Naive thymus-derived CD8-positive, alpha-beta T cell (primary cell): ENCODE results near the gene OSBPL2. TPM values are rescaled to one million over a fixed set of nuclear protein-coding genes. Genes with fewer than 3 reads are reported as not detected.

Experiments used
- ATAC-seq, 2 donors: fragments of 150-1000 bp; cut with Tn5 transposase in 1 of 2; sonication (Bioruptor Pico), chemical (Tn5 transposase) in 1 of 2; 1 replicate in 1 of 2; 2 replicates in 1 of 2; pipeline ENCODE4 v1.10.0; 2021; ENCODE audit warnings: mild to moderate bottlenecking in 2 of 2, moderate library complexity in 2 of 2
- POLR2A ChIA-PET: fragments of 350-600 bp; sonication (Branson Sonifier 250); formaldehyde crosslinking; loops from one replicate; lab custom pipeline; 2021; ENCODE audit warnings: antibody characterized with exemption; lab: Charles Lee
- DNase-seq, 10 donors: peaks; one replicate each; pipeline versions ENCODE4 v3.0.0 to v3.0.0-alpha.2; 2020 to 2022
- H3K27ac Mint-ChIP-seq, 10 donors: one replicate each; pipeline ENCODE4 v1.8.0; 2020 to 2022; ENCODE audit warnings: mild to moderate bottlenecking in 10 of 10, mixed read lengths in 10 of 10, moderate library complexity in 4 of 10, inconsistent platforms in 1 of 10
- H3K27me3 Mint-ChIP-seq, 5 donors: one replicate each; pipeline ENCODE4 v1.8.0; 2021 to 2022; ENCODE audit warnings: mixed read lengths in 5 of 5
- H3K36me3 Mint-ChIP-seq, 3 donors: one replicate each; pipeline ENCODE4 v1.8.0; 2020 to 2022; ENCODE audit warnings: mixed read lengths in 3 of 3, mild to moderate bottlenecking in 2 of 3, inconsistent platforms in 1 of 3
- H3K4me1 Mint-ChIP-seq, 4 donors: one replicate each; pipeline ENCODE4 v1.8.0; 2021 to 2022; ENCODE audit warnings: mixed read lengths in 4 of 4
- H3K4me3 Mint-ChIP-seq, 10 donors: one replicate each; pipeline ENCODE4 v1.8.0; 2020 to 2022; ENCODE audit warnings: mild to moderate bottlenecking in 10 of 10, mixed read lengths in 10 of 10, moderate library complexity in 6 of 10, inconsistent platforms in 1 of 10
- H3K9me3 Mint-ChIP-seq, 9 donors: one replicate each; pipeline ENCODE4 v1.8.0; 2020 to 2022; ENCODE audit warnings: mixed read lengths in 9 of 9, mild to moderate bottlenecking in 3 of 9, inconsistent platforms in 1 of 9, moderate library complexity in 1 of 9
- polyA plus RNA-seq, 3 donors: library from polyadenylated mRNA; unstranded; fragments of 300-500 nt; fragmentation: Illumina TruSeq; gene quantifications; one replicate each; pipeline ENCODE4 v1.2.3, GENCODE V29; 2021
- total RNA-seq, 8 experiments: library from RNA in 2 of 8; stranded (reverse) in 2 of 8; gene quantifications; one replicate each; pipeline ENCODE4 v1.2.3 and lab custom pipeline; 2021 to 2026

Gene OSBPL2
- total and polyA plus RNA-seq, 5 experiments from 2014 or later = 15.4 to 74.5 (median 22.1) TPM

DNA sequence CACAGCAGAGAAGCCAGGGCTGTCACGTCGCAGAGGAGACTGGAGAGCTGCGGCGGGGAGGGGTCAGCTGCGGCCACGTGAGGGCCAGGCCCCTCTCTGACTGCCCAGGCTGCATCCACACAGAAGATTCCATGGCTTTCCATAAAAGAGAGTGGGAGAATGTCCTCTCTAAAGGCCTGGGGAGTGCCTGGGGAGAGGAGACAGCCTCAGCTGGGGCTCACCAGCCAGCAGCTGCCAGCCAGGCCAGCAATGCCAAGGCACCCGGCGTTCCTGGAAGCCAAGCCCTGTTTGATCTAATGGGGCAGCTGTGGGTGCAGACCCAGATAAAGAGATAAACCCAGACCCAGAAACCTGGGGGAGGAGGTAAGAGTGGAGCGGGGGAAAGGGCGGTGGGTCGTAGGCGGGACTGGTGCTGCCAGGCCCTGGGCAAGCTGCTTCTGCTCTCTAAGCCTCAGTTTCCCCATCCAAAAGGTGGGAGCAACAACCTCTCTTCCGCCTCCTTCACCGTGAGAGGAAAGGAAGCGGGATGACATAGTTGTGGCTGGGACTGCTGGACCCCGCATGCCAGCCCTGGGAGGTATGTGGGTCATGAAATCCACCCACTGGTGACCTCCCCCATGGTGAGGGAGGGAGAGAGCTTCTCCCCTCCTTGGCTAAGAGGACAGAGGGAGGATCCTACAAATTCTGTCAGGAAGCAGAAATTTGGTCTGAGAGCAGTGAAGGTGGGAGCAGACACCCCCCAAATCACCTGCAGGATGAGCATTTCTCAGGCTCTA, 3.1 kb upstream of the OSBPL2 start:
- ATAC-seq (no peak), DNase-seq (no peak)
- peaks cover 0 to 1% (median 0%) of the 10 kb centered on the region in 3 donors for H3K36me3 Mint-ChIP-seq
- H3K27me3 Mint-ChIP-seq = peaks cover 0 to 21% (median 9%) of the 10 kb centered on the region in 5 donors
- peaks cover 0 to 2% (median 0%) of the 10 kb centered on the region in 9 donors for H3K9me3 Mint-ChIP-seq
- no peak overlapping the region for H3K27ac Mint-ChIP-seq
- H3K4me3 Mint-ChIP-seq = no peak overlapping the region
- POLR2A ChIA-PET = interaction anchor here (0.6 to 1.3 kb wide), 2 partner anchors 52 to 113 kb away, joined by 3 to 4 read pairs; partner anchors contain the start of gene LSM14B
- H3K4me1 Mint-ChIP-seq = peaks cover 9 to 20% (median 18%) of the 10 kb centered on the region in 4 donors

DNA sequence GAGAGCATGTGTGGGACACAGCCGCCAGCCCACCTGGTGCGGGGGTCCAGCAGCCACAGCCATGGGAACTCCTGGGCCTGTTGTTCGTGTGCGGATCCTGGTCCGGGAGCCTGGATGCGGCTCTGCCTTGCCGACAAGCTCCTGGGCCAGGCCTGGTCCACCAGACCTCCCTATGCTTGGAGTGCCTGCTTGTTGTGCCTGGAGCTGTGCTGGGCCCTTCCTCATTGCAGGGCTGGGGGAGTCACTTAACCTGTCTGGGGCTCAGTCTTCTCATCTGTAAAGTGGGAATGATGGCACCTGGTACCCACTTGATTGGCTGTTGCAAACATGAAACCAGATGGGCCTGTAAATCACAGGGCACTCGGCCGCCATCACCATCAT, 2.6 kb upstream of the OSBPL2 start:
- Mint-ChIP-seq H3K4me1 (peaks cover 10 to 26% (median 24%) of the 10 kb centered on the region in 4 donors), H3K36me3 (peaks cover 0 to 2% (median 0%) of the 10 kb centered on the region in 3 donors), H3K27ac (peak overlapping the region in 1 of 10 donors; percentile 35), H3K9me3 (peaks cover 0 to 2% (median 0%) of the 10 kb centered on the region in 9 donors), H3K4me3 (no peak overlapping the region), H3K27me3 (peaks cover 0 to 21% (median 9%) of the 10 kb centered on the region in 5 donors)
- POLR2A ChIA-PET = interaction anchor here (1.3 kb wide), 1 partner anchor 53 kb away, joined by 4 read pairs; no protein-coding TSS in a partner anchor
- ATAC-seq (no peak), DNase-seq (no peak)

DNA sequence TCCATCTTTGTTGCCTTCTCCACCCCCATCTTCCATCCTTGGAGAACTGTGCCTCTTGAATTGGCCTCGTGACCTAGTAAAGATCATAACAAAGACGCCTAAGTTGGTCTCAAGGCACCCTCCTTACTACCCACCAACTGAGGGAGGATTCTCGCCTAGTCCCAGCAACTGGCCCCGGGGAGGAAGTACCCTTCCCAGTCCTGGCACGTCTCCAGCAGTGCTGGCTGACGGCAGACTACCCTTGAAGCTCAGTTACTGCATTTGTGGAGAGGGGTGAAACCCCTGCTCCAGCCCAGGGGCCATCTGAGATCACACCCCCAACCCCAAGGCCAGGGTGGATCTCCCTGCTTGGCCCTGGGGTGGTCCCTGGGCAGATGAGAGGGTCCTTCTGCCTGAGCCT, 2.1 kb upstream of the OSBPL2 start:
- Mint-ChIP-seq H3K4me3 (no peak overlapping the region), H3K27me3 (peaks cover 0 to 17% (median 9%) of the 10 kb centered on the region in 5 donors), H3K4me1 (peaks cover 10 to 29% (median 26%) of the 10 kb centered on the region in 4 donors), H3K27ac (peak overlapping the region in 1 of 10 donors; percentile 35), H3K9me3 (peaks cover 0 to 2% (median 0%) of the 10 kb centered on the region in 9 donors), H3K36me3 (peaks cover 0 to 2% (median 0%) of the 10 kb centered on the region in 3 donors)
- no peak for ATAC-seq
- DNase-seq = no peak
- POLR2A ChIA-PET = interaction anchor here (1.3 kb wide), 1 partner anchor 53 kb away, joined by 4 read pairs; no protein-coding TSS in a partner anchor

- POLR2A ChIA-PET = interaction anchor here (1.2 to 1.3 kb wide), 2 partner anchors 54 to 94 kb away, joined by 3 to 4 read pairs; partner anchors contain the start of genes PSMA7 and SS18L1
- Mint-ChIP-seq H3K9me3 (peaks cover 0 to 2% (median 0%) of the 10 kb centered on the region in 9 donors), H3K4me3 (peak overlapping the region in 1 of 10 donors; percentile 34)
Measured at GRCh38 chr20:62236766-62237513, 1.4 kb upstream of the OSBPL2 start.

DNA sequence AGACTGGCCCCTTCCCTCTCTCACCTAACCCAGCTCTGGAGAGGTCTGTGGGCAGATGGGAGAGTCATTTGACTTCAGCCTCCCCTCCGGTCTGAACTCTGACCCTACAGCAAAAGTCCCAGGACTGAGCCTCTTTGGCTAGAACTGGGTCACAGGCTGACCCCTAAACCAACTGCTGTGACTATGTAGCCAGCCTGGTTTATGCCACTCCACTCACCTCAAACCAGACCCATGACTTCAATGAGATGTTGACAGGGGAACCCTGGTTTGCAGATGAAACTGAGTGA, 864 bp upstream of the OSBPL2 start:
- Mint-ChIP-seq H3K27ac (peak overlapping the region; percentile 89 to 97 (median 95)), H3K9me3 (peaks cover 0 to 2% (median 0%) of the 10 kb centered on the region in 9 donors), H3K4me1 (peaks cover 15 to 41% (median 39%) of the 10 kb centered on the region in 4 donors)

More at GRCh38 chr20:62236766-62237513, 1.4 kb upstream of the OSBPL2 start:
- peak overlapping the region in 3 of 10 donors; percentile 6 to 94 (median 57) for H3K27ac Mint-ChIP-seq
- H3K4me1 Mint-ChIP-seq = peaks cover 15 to 37% (median 34%) of the 10 kb centered on the region in 4 donors
- ATAC-seq (no peak), DNase-seq (no peak)
- peaks cover 0 to 10% (median 0%) of the 10 kb centered on the region in 3 donors for H3K36me3 Mint-ChIP-seq
- peaks cover 0 to 17% (median 9%) of the 10 kb centered on the region in 5 donors for H3K27me3 Mint-ChIP-seq

GRCh38 chr20:62238569-62239277, 402 bp downstream of the OSBPL2 start:
- Mint-ChIP-seq H3K4me3 (peak overlapping the region; percentile 76 to 92 (median 84)), H3K4me1 (peaks cover 15 to 48% (median 45%) of the 10 kb centered on the region in 4 donors), H3K9me3 (peaks cover 0 to 2% (median 0%) of the 10 kb centered on the region in 9 donors), H3K27me3 (peaks cover 0 to 8% (median 3%) of the 10 kb centered on the region in 5 donors), H3K36me3 (peaks cover 0 to 19% (median 0%) of the 10 kb centered on the region in 3 donors), H3K27ac (peak overlapping the region; percentile 40 to 93 (median 86))
- ATAC-seq (peak in 1 of 2 donors; percentile 3), DNase-seq (peak in 3 of 10 donors; percentile 9 to 24 (median 21))
- POLR2A ChIA-PET = interaction anchor here (0.9 to 1.3 kb wide), 4 partner anchors 46 to 217 kb away, joined by 3 read pairs; partner anchors contain the start of gene MTG2

More for the DNA sequence above, 864 bp upstream of the OSBPL2 start:
- POLR2A ChIA-PET = interaction anchor here (0.9 to 1.3 kb wide), 3 partner anchors 45 to 96 kb away, joined by 3 read pairs; partner anchors contain the start of genes PSMA7 and SS18L1
- peak overlapping the region; percentile 75 to 89 (median 84) for H3K4me3 Mint-ChIP-seq
- H3K36me3 Mint-ChIP-seq = peaks cover 0 to 15% (median 0%) of the 10 kb centered on the region in 3 donors
- DNase-seq = no peak
- H3K27me3 Mint-ChIP-seq = peaks cover 0 to 14% (median 5%) of the 10 kb centered on the region in 5 donors
- no peak for ATAC-seq

DNA sequence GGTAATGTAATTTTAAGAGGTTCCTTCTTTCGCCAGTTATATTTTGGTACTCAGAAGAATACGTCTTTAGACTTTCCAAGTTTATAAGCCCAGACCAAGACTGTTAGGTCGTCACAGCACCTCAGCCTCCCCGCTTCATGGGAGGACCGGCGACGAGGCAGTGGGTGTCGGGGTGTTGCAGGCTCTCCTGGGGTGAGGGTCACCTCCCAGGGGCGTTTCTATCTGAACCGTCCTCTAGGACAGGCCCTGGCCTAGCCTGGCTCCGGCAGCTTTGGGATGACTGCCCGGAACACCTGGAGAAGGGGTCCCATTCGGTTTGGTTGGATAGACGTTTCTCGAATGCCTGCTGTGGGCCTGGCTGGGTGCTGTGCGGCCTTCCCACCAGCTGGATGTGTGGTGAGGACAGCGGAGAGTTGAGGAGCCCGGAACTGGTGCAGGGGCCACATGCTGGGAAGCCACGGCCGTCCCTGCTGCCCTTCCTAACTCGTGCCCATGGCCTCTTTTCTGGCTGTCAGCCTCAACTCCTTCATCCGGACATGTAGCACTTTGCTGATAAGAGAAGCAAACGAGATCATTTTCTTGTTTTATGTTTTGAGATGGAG, 1.1 kb downstream of the OSBPL2 start:
- Mint-ChIP-seq H3K27ac (peak overlapping the region; percentile 55 to 93 (median 82)), H3K27me3 (peaks cover 0 to 8% (median 2%) of the 10 kb centered on the region in 5 donors), H3K4me1 (peaks cover 18 to 55% (median 51%) of the 10 kb centered on the region in 4 donors), H3K9me3 (peaks cover 0 to 2% (median 0%) of the 10 kb centered on the region in 9 donors), H3K4me3 (peak overlapping the region; percentile 76 to 92 (median 84)), H3K36me3 (peaks cover 0 to 23% (median 0%) of the 10 kb centered on the region in 3 donors)
- no peak for ATAC-seq
- POLR2A ChIA-PET = no interaction called here
- no peak for DNase-seq

DNA sequence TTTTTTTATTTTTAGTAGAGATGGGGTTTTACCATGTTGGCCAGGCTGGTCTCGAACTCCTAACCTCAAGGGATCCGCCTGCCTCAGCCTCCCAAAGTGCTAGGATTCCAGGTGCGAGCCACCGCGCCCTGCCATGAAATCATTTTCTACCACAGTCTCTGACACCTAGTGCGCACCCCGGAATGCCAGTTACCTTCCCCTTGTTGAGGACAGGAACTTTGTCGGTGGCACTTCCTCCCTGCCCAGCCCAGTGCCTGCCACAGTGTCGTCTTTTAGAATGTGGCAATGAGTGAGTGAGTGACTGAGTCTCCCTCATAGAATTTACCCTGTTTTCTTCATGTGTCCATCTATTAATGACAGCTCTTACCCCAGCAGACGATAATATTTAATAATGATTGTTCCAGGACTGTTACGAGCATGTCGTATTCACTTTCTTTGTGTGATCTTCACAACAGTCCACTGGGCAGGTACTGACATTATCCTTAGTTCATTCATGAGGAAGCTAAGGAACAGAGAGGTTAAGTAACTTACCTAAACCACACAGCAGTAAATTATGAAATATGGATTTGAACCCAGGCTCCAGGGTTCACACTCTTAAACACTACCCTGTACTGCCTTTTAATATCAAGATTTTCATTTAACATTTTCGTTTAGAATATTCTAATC, 1.8 kb downstream of the OSBPL2 start:
- DNase-seq (no peak), ATAC-seq (no peak)
- H3K27me3 Mint-ChIP-seq = no peaks in the 10 kb centered on the region
- H3K36me3 Mint-ChIP-seq = peaks cover 0 to 24% (median 0%) of the 10 kb centered on the region in 3 donors
- peak overlapping the region; percentile 28 to 93 (median 68) for H3K27ac Mint-ChIP-seq
- H3K4me3 Mint-ChIP-seq = peak overlapping the region; percentile 76 to 92 (median 84)
- POLR2A ChIA-PET = no interaction called here
- H3K4me1 Mint-ChIP-seq = peaks cover 18 to 61% (median 57%) of the 10 kb centered on the region in 4 donors
- H3K9me3 Mint-ChIP-seq = no peaks in the 10 kb centered on the region

- Mint-ChIP-seq H3K4me3 (peak overlapping the region in 5 of 10 donors; percentile 23 to 76 (median 30)), H3K4me1 (peaks cover 20 to 71% (median 60%) of the 10 kb centered on the region in 4 donors), H3K27ac (peak overlapping the region in 5 of 10 donors; percentile 16 to 60 (median 35)), H3K36me3 (peaks cover 0 to 24% (median 0%) of the 10 kb centered on the region in 3 donors), H3K9me3 (no peaks in the 10 kb centered on the region), H3K27me3 (no peaks in the 10 kb centered on the region)
- DNase-seq (no peak), ATAC-seq (no peak)
- POLR2A ChIA-PET = no interaction called here
Measured at GRCh38 chr20:62241506-62241905, 3.2 kb downstream of the OSBPL2 start.

- H3K27ac Mint-ChIP-seq = peak overlapping the region in 4 of 10 donors; percentile 22 to 50 (median 38)
- POLR2A ChIA-PET = no interaction called here
- peaks cover 0 to 24% (median 0%) of the 10 kb centered on the region in 3 donors for H3K36me3 Mint-ChIP-seq
- no peaks in the 10 kb centered on the region for H3K9me3 Mint-ChIP-seq
- no peak for DNase-seq
- H3K4me3 Mint-ChIP-seq = no peak overlapping the region
- no peaks in the 10 kb centered on the region for H3K27me3 Mint-ChIP-seq
- peaks cover 20 to 78% (median 64%) of the 10 kb centered on the region in 4 donors for H3K4me1 Mint-ChIP-seq
- ATAC-seq = no peak
Measured at GRCh38 chr20:62242176-62242575, 3.9 kb downstream of the OSBPL2 start.

- Mint-ChIP-seq H3K4me1 (peaks cover 16 to 75% (median 60%) of the 10 kb centered on the region in 4 donors), H3K9me3 (no peaks in the 10 kb centered on the region), H3K27me3 (no peaks in the 10 kb centered on the region), H3K27ac (peak overlapping the region in 2 of 10 donors; percentile 59 to 62), H3K36me3 (peaks cover 0 to 24% (median 0%) of the 10 kb centered on the region in 3 donors), H3K4me3 (no peak overlapping the region)
- DNase-seq (no peak), ATAC-seq (no peak)
- POLR2A ChIA-PET = no interaction called here
Measured at GRCh38 chr20:62243106-62243505, 4.8 kb downstream of the OSBPL2 start.
